Lower lobe of right lung (tissue), 2 donors: ENCODE results near the gene RPP14. TPM values are rescaled to one million over a fixed set of nuclear protein-coding genes. Genes with fewer than 3 reads are reported as not detected.

Experiments used
- ATAC-seq, 2 donors: fragments of 200-7000 bp; cut with Tn5 transposase; one replicate each; pipeline ENCODE4 v1.9.1; 2020 to 2022; ENCODE audit warnings: mild to moderate bottlenecking in 2 of 2, moderate library complexity in 2 of 2
- DNase-seq: peaks from one replicate; pipeline ENCODE4 v3.0.0-alpha.2; 2020
- H3K27ac ChIP-seq: fragments of 200-600 bp; one replicate; pipeline ENCODE4 v1.8.0; 2022
- H3K27me3 ChIP-seq: fragments of 200-600 bp; one replicate; pipeline ENCODE4 v1.8.0; 2022; ENCODE audit warnings: low read depth
- H3K36me3 ChIP-seq: fragments of 200-600 bp; one replicate; pipeline ENCODE4 v1.8.0; 2022; ENCODE audit warnings: mild to moderate bottlenecking
- H3K4me1 ChIP-seq: fragments of 200-600 bp; one replicate; pipeline ENCODE4 v1.8.0; 2022
- H3K4me3 ChIP-seq: fragments of 200-600 bp; one replicate; pipeline ENCODE4 v1.8.0; 2022; ENCODE audit warnings: mild to moderate bottlenecking
- H3K9me3 ChIP-seq: fragments of 200-600 bp; one replicate; pipeline ENCODE4 v1.8.0; 2022
- CTCF ChIP-seq: fragments of 200-600 bp; IDR thresholded peaks from one replicate; pipeline ENCODE4 v1.8.0; 2022; ENCODE audit warnings: antibody characterized with exemption, mild to moderate bottlenecking
- intact Hi-C: fragments of 100-400 bp; cut with DNase I; formaldehyde crosslinking; loops from one replicate; pipeline ENCODE4 v1.11.0; 2022
- total RNA-seq: library from RNA; stranded (reverse); fragmentation: NEBNext Ultra II Directional; extraction: Animal tissue kit (Norgen Biotek cat#: 25700); gene quantifications from one replicate; pipeline ENCODE4 v1.2.1, GENCODE V29; 2021
- donor health status: DM: no; HTN: yes; CAD: no; lungs with severe emphysema.

The RPP14 gene
- total RNA-seq, 1 donor from 2014 or later, result 11.4 TPM

GRCh38 chr3:58358808-58359207 is 52.8 kb downstream of the RPP14 start:
- H3K36me3 ChIP-seq, result no peaks in the 10 kb centered on the region
- TF ChIP-seq CTCF, result no peak
- no peak for DNase-seq

GRCh38 chr3:58359621-58360020 is 53.6 kb downstream of the RPP14 start:
- Histone ChIP-seq H3K27me3 (no peaks in the 10 kb centered on the region), H3K36me3 (no peaks in the 10 kb centered on the region), H3K9me3 (no peaks in the 10 kb centered on the region), H3K27ac (no peak overlapping the region), H3K4me1 (peaks cover 11% of the 10 kb centered on the region), H3K4me3 (no peak overlapping the region)
- ATAC-seq (no peak), DNase-seq (no peak)
- no peak for TF ChIP-seq CTCF
- intact Hi-C loops, result no loop called here

More at GRCh38 chr3:58358808-58359207, 52.8 kb downstream of the RPP14 start:
- peaks cover 19% of the 10 kb centered on the region for H3K4me1 ChIP-seq
- no peak overlapping the region for H3K4me3 ChIP-seq
- H3K27ac ChIP-seq, result no peak overlapping the region
- ATAC-seq, result no peak
- H3K9me3 ChIP-seq, result no peaks in the 10 kb centered on the region
- no peaks in the 10 kb centered on the region for H3K27me3 ChIP-seq
- intact Hi-C loops, result no loop called here

GRCh38 chr3:58361866-58362265 is 55.8 kb downstream of the RPP14 start:
- no peak for DNase-seq
- no peak for TF ChIP-seq CTCF
- Histone ChIP-seq H3K27ac (no peak overlapping the region), H3K4me1 (no peaks in the 10 kb centered on the region), H3K27me3 (no peaks in the 10 kb centered on the region), H3K4me3 (no peak overlapping the region), H3K9me3 (no peaks in the 10 kb centered on the region), H3K36me3 (no peaks in the 10 kb centered on the region)
- no peak for ATAC-seq
- intact Hi-C loops, result no loop called here

- intact Hi-C loops, result no loop called here
- no peak overlapping the region for H3K27ac ChIP-seq
- no peaks in the 10 kb centered on the region for H3K4me1 ChIP-seq
- TF ChIP-seq CTCF, result no peak
- H3K9me3 ChIP-seq, result no peaks in the 10 kb centered on the region
- peaks cover 20% of the 10 kb centered on the region for H3K36me3 ChIP-seq
- ATAC-seq (no peak), DNase-seq (no peak)
- H3K27me3 ChIP-seq, result no peaks in the 10 kb centered on the region
- no peak overlapping the region for H3K4me3 ChIP-seq
These were observed 60.7 kb downstream of the RPP14 start for GRCh38 chr3:58366699-58367098.

- peaks cover 20% of the 10 kb centered on the region for H3K36me3 ChIP-seq
- TF ChIP-seq CTCF, result no peak
- H3K27ac ChIP-seq, result no peak overlapping the region
- no peaks in the 10 kb centered on the region for H3K4me1 ChIP-seq
- ATAC-seq (no peak), DNase-seq (no peak)
- H3K9me3 ChIP-seq, result no peaks in the 10 kb centered on the region
- no peaks in the 10 kb centered on the region for H3K27me3 ChIP-seq
- no peak overlapping the region for H3K4me3 ChIP-seq
- intact Hi-C loops, result no loop called here
These were observed 63.0 kb downstream of the RPP14 start for GRCh38 chr3:58369038-58369437.

Other genes starting within 250 kb of the RPP14 start
- gene DNASE1L3, start 95.3 kb upstream of the RPP14 start, total RNA-seq, result 12.0 TPM
- gene ABHD6, start 68.5 kb upstream of the RPP14 start, total RNA-seq, result 16.2 TPM
- 8.7 TPM for gene HTD2, start 275 bp downstream of the RPP14 start, total RNA-seq
- 23.7 TPM for gene PXK, start 26.6 kb downstream of the RPP14 start, total RNA-seq
- gene PDHB, start 127.6 kb downstream of the RPP14 start, total RNA-seq, result 47.7 TPM
- gene KCTD6, start 185.9 kb downstream of the RPP14 start, total RNA-seq, result 8.2 TPM
- gene ACOX2, start 230.9 kb downstream of the RPP14 start, total RNA-seq, result 20.2 TPM